ENCODE results near the gene LRP2.
"Not testable (repeated sequence)": the region's sequence is repeated elsewhere in the genome, so short reads cannot be mapped to it uniquely, and the experiment has no call there.

LRP2 gene

GRCh38 chr2:169272010-169272409, 90.3 kb downstream of the LRP2 start:
- CTCF ChIA-PET, result no interaction called here
- no peak for TF ChIP-seq CTCF (conservative IDR thresholded peaks at IDR 0.05; ENCODE audit: low read depth)
- no peak for DNase-seq (ENCODE audit: low spot score)
- H3K27ac ChIP-seq, result no peak overlapping the region
- POLR2A ChIA-PET (ENCODE audit: low non-redundant PET), result no interaction called here

- DNase-seq (ENCODE audit: low spot score); POLR2A ChIA-PET (ENCODE audit: low non-redundant PET); H3K27ac ChIP-seq; CTCF ChIA-PET: not testable (repeated sequence)
Observed at GRCh38 chr2:169270574-169270973, 91.8 kb downstream of the LRP2 start.

- H3K27ac ChIP-seq, result no peak overlapping the region
- POLR2A ChIA-PET (ENCODE audit: low non-redundant PET), result no interaction called here
- no peak for DNase-seq (ENCODE audit: low spot score)
- CTCF ChIA-PET, result interaction anchor here (0.8 kb wide), 1 partner anchor 13 kb away, joined by 3 read pairs; no protein-coding TSS in a partner anchor
- no peak for TF ChIP-seq CTCF (conservative IDR thresholded peaks at IDR 0.05; ENCODE audit: low read depth)
Observed at GRCh38 chr2:169265591-169265990, 96.7 kb downstream of the LRP2 start.

GRCh38 chr2:169260846-169261642, 101.3 kb downstream of the LRP2 start:
- H3K27ac ChIP-seq, result no peak overlapping the region
- no peak for DNase-seq (ENCODE audit: low spot score)
- ChIA-PET POLR2A (ENCODE audit: low non-redundant PET) (no interaction called here), CTCF (no interaction called here)
- no peak for TF ChIP-seq CTCF (conservative IDR thresholded peaks at IDR 0.05; ENCODE audit: low read depth)

GRCh38 chr2:169260246-169260645, 102.1 kb downstream of the LRP2 start:
- DNase-seq (ENCODE audit: low spot score), result no peak
- ChIA-PET CTCF (no interaction called here), POLR2A (ENCODE audit: low non-redundant PET) (no interaction called here)
- TF ChIP-seq CTCF (conservative IDR thresholded peaks at IDR 0.05; ENCODE audit: low read depth), result no peak
- no peak overlapping the region for H3K27ac ChIP-seq

- no peak for DNase-seq (ENCODE audit: low spot score)
- CTCF ChIA-PET, result no interaction called here
- TF ChIP-seq CTCF (conservative IDR thresholded peaks at IDR 0.05; ENCODE audit: low read depth), result no peak
- POLR2A ChIA-PET (ENCODE audit: low non-redundant PET), result no interaction called here
- H3K27ac ChIP-seq, result no peak overlapping the region
Observed at GRCh38 chr2:169259402-169259801, 102.9 kb downstream of the LRP2 start.

GRCh38 chr2:169258045-169258601, 104.2 kb downstream of the LRP2 start:
- DNase-seq (ENCODE audit: low spot score), result no peak
- no peak overlapping the region for H3K27ac ChIP-seq
- TF ChIP-seq CTCF (conservative IDR thresholded peaks at IDR 0.05; ENCODE audit: low read depth), result no peak
- ChIA-PET CTCF (interaction anchor here (0.6 kb wide), 1 partner anchor 19 kb away, joined by 6 read pairs; no protein-coding TSS in a partner anchor), POLR2A (ENCODE audit: low non-redundant PET) (no interaction called here)

Measured in RWPE1 (cell line).